NAMALWA (cell line): ENCODE results near the gene NRM.
A peak's percentile ranks its signal among the peaks of the same experiment; 100 is the strongest.

Source experiments
- DNase-seq: peaks from one replicate; pipeline ENCODE4 v3.0.0-alpha.2; 2015; ENCODE audit warnings: low spot score

The NRM gene

GRCh38 chr6:30688569-30688968, 2.2 kb downstream of the NRM start:
- peak; percentile 70 for DNase-seq

- peak; percentile 42 for DNase-seq
These were observed 2.9 kb downstream of the NRM start for GRCh38 chr6:30687659-30688431.

GRCh38 chr6:30686908-30687658, 3.7 kb downstream of the NRM start:
- DNase-seq = peak; percentile 91

- DNase-seq = peak; percentile 71
These were observed 4.5 kb downstream of the NRM start, which contains the start of gene PPP1R18 for GRCh38 chr6:30686009-30686907. Gene PPP1R18 (minus strand): TSS chr6:30686645. CDS start chr6:30686018, 627 bp downstream.

- peak; percentile 54 for DNase-seq
These were observed 5.4 kb downstream of the NRM start for GRCh38 chr6:30685157-30686008.

GRCh38 chr6:30684386-30685156, 6.2 kb downstream of the NRM start:
- peak; percentile 64 for DNase-seq

GRCh38 chr6:30683980-30684338, 6.8 kb downstream of the NRM start:
- DNase-seq = peak; percentile 45

- peak; percentile 29 for DNase-seq
These were observed 7.4 kb downstream of the NRM start for GRCh38 chr6:30683183-30683979.

GRCh38 chr6:30682143-30683117, 8.4 kb downstream of the NRM start:
- peak; percentile 88 for DNase-seq

- peak; percentile 31 for DNase-seq
These were observed 9.0 kb downstream of the NRM start for GRCh38 chr6:30681766-30682142.

GRCh38 chr6:30679765-30680535, 10.8 kb downstream of the NRM start:
- peak; percentile 33 for DNase-seq

GRCh38 chr6:30678964-30679726, 11.6 kb downstream of the NRM start:
- DNase-seq = peak; percentile 93

- DNase-seq = no peak
These were observed 14.0 kb downstream of the NRM start for GRCh38 chr6:30676660-30677285.

GRCh38 chr6:30672445-30673253, 18.1 kb downstream of the NRM start, which contains the start of gene DHX16:
Gene DHX16 (minus strand): TSS chr6:30673006. CDS start chr6:30672841, 165 bp downstream.
- DNase-seq = peak; percentile 97

- peak; percentile 37 for DNase-seq
These were observed 19.8 kb downstream of the NRM start for GRCh38 chr6:30670760-30671527.
